HepG2 (cell line): Measurements from ENCODE around the gene INTS6L. TPM values are rescaled to one million over a fixed set of nuclear protein-coding genes. Genes with fewer than 3 reads are reported as not detected.

Experiments
- ATAC-seq: fragments of 200-7000 bp; cut with Tn5 transposase; 3 replicates; pipeline ENCODE4 v1.9.1; 2020; ENCODE audit warnings: mild to moderate bottlenecking, moderate library complexity
- BruUV-seq: library from RNA; stranded (reverse); fragments of 400-500 nt; replicated peaks from 2 replicates; lab custom pipeline; 2021; lab: Mats Ljungman, UMichigan
- CTCF ChIA-PET: fragments of 300-600 bp; formaldehyde crosslinking; extraction: SDS; loops from one replicate; lab custom pipeline; 2021; ENCODE audit warnings: low total read pairs, inconsistent platforms, low intra/inter-chr PET ratio; lab: Yijun Ruan, JAX
- POLR2A ChIA-PET: fragments of 350-600 bp; sonication (Branson Sonifier 250); formaldehyde crosslinking; loops from one replicate; lab custom pipeline; 2020; ENCODE audit warnings: antibody characterized with exemption, inconsistent platforms; lab: Yijun Ruan, JAX
- DNase-seq: peaks from one replicate; pipeline ENCODE4 v3.0.0-alpha.2; 2015; ENCODE audit warnings: low spot score
- FAIRE-seq: peaks from 3 replicates; lab custom pipeline; 2011; peaks lifted over from hg19 to GRCh38; lab: Jason Lieb, UNC
- H2AFZ ChIP-seq: one replicate; pipeline ENCODE4 v1.6.1; 2011; ENCODE audit warnings: low read length, inconsistent platforms
- H3K27ac ChIP-seq: fragments of 300-600 bp; 3 replicates; pipeline ENCODE4 v1.8.0; 2011; ENCODE audit warnings: mixed run types, mild to moderate bottlenecking, mixed read lengths, low read length, inconsistent platforms; ENCODE audit not compliant: insufficient read depth; ENCODE audit errors: extremely low read length
- H3K27me3 ChIP-seq, 2 experiments: fragments of 200-600 bp in 1 of 2; 2 replicates in 1 of 2; 3 replicates in 1 of 2; pipeline versions ENCODE4 v1.6.0 to v1.8.0; 2011; ENCODE audit warnings: low read length in 2 of 2, mild to moderate bottlenecking in 2 of 2, moderate library complexity in 2 of 2, inconsistent platforms in 1 of 2; ENCODE audit not compliant: insufficient read depth in 2 of 2, control insufficient read depth in 1 of 2
- H3K36me3 ChIP-seq, 2 experiments: fragments of 200-600 bp in 1 of 2; replicated peaks in 1 of 2; 2 replicates in 1 of 2; 3 replicates in 1 of 2; pipeline versions ENCODE4 v1.5.1 to v1.8.0; 2011; ENCODE audit warnings: low read length in 2 of 2, inconsistent platforms in 1 of 2; ENCODE audit not compliant: insufficient read depth in 2 of 2, control insufficient read depth in 1 of 2
- H3K4me1 ChIP-seq: 2 replicates; pipeline ENCODE4 v1.5.1; 2012; ENCODE audit warnings: low read length, inconsistent platforms; ENCODE audit not compliant: insufficient read depth
- H3K4me2 ChIP-seq: 2 replicates; pipeline ENCODE4 v1.6.0; 2011; ENCODE audit warnings: low read depth, low read length, inconsistent platforms
- H3K4me3 ChIP-seq, 3 experiments: fragments of 200-600 bp in 1 of 3; sonication (generic), shearing (Covaris generic) in 1 of 3; replicated peaks in 1 of 3; 2 replicates each; pipeline ENCODE4 v1.5.1; 2011 to 2016; ENCODE audit warnings: low read length in 3 of 3, inconsistent platforms in 2 of 3, low read depth in 2 of 3, mild to moderate bottlenecking in 2 of 3, control low read depth in 1 of 3, mixed read lengths in 1 of 3; ENCODE audit not compliant: insufficient read depth in 1 of 3
- H3K79me2 ChIP-seq: one replicate; pipeline ENCODE4 v1.6.1; 2011; ENCODE audit warnings: low read length, inconsistent platforms; ENCODE audit not compliant: insufficient read depth
- H3K9ac ChIP-seq: 2 replicates; pipeline ENCODE4 v1.6.0; 2011; ENCODE audit warnings: mild to moderate bottlenecking, low read depth, low read length, inconsistent platforms; ENCODE audit not compliant: insufficient read depth
- H3K9me3 ChIP-seq: 2 replicates; pipeline ENCODE4 v1.5.1; 2012; ENCODE audit warnings: mild to moderate bottlenecking, low read length
- H4K20me1 ChIP-seq: 2 replicates; pipeline ENCODE4 v1.6.0; 2011; ENCODE audit warnings: inconsistent platforms, mild to moderate bottlenecking, low read length, moderate library complexity; ENCODE audit not compliant: insufficient read depth
- GPBP1L1 ChIP-seq: sonication (generic); formaldehyde crosslinking; IDR thresholded peaks from 2 replicates; pipeline ENCODE4 v1.5.0; 2020; ENCODE audit warnings: mild to moderate bottlenecking, missing genetic modification reagents
- MEIS2 ChIP-seq: sonication (generic); formaldehyde crosslinking; IDR thresholded peaks from 2 replicates; pipeline ENCODE4 v1.9.0; 2021; ENCODE audit warnings: mild to moderate bottlenecking, missing genetic modification reagents
- POGZ ChIP-seq: sonication (generic); formaldehyde crosslinking; IDR thresholded peaks from 2 replicates; pipeline ENCODE4 v1.4.0; 2020; ENCODE audit warnings: mild to moderate bottlenecking, missing genetic modification reagents
- STAT6 ChIP-seq: sonication (generic); formaldehyde crosslinking; IDR thresholded peaks from 2 replicates; pipeline ENCODE4 v1.4.0; 2020; ENCODE audit warnings: missing genetic modification reagents, mild to moderate bottlenecking, borderline replicate concordance
- TOE1 ChIP-seq: sonication (generic); formaldehyde crosslinking; IDR thresholded peaks from 2 replicates; pipeline ENCODE4 v1.4.0; 2020; ENCODE audit warnings: mild to moderate bottlenecking, missing genetic modification reagents
- USF2 ChIP-seq, 2 experiments: sonication (generic) in 1 of 2; formaldehyde crosslinking in 1 of 2; IDR thresholded peaks; 2 replicates each; pipeline versions ENCODE4 v1.5.1 to v1.6.1; 2011 to 2020; ENCODE audit warnings: borderline replicate concordance in 1 of 2, low read depth in 1 of 2, low read length in 1 of 2, mild to moderate bottlenecking in 1 of 2, missing genetic modification reagents in 1 of 2, moderate library complexity in 1 of 2
- ZBTB37 ChIP-seq: sonication (generic); formaldehyde crosslinking; IDR thresholded peaks from 2 replicates; pipeline ENCODE4 v1.4.0; 2020; ENCODE audit warnings: mild to moderate bottlenecking, missing genetic modification reagents
- ZIK1 ChIP-seq: sonication (generic); formaldehyde crosslinking; IDR thresholded peaks from 2 replicates; pipeline ENCODE4 v1.5.0; 2020; ENCODE audit warnings: mild to moderate bottlenecking, low read depth, missing genetic modification reagents, borderline replicate concordance
- ZNF253 ChIP-seq: sonication (generic); formaldehyde crosslinking; IDR thresholded peaks from 2 replicates; pipeline ENCODE4 v1.8.0; 2022; ENCODE audit warnings: mild to moderate bottlenecking, missing genetic modification reagents, borderline replicate concordance
- ZNF513 ChIP-seq: sonication (generic); formaldehyde crosslinking; conservative IDR thresholded peaks from 2 replicates; pipeline ENCODE4 v1.5.0; 2020; ENCODE audit warnings: missing genetic modification reagents
- ZNF607 ChIP-seq: sonication (generic); formaldehyde crosslinking; IDR thresholded peaks from 2 replicates; pipeline ENCODE4 v1.5.1; 2020; ENCODE audit warnings: missing genetic modification reagents, mild to moderate bottlenecking, borderline replicate concordance
- ZNF614 ChIP-seq: IDR thresholded peaks from 2 replicates; pipeline ENCODE4 v1.6.1; 2018; ENCODE audit warnings: missing biosample characterization, missing genetic modification reagents, inconsistent platforms, borderline replicate concordance
- WGBS: methylation state at CpG from one replicate; pipeline ENCODE4 v1.1.6; 2017; ENCODE audit warnings: low lambda C conversion rate; 5-methylcytosine and 5-hydroxymethylcytosine counted together
- in situ Hi-C: cut with HindIII; loops from 2 replicates; pipeline ENCODE4 v1.10.0; 2017; ENCODE audit warnings: low pct_unique_long_range_greater_than_20kb; ENCODE audit not compliant: extremely low pct_ligation_motif_present
- intact Hi-C: fragments of 100-400 bp; cut with micrococcal nuclease; formaldehyde crosslinking; loops from one replicate; pipeline ENCODE4 v1.10.0; 2022; ENCODE audit not compliant: unreplicated experiment
- polyA plus RNA-seq, 8 experiments: library from polyadenylated mRNA; depleted of rRNA in 3 of 8; stranded (reverse) in 7 of 8; unstranded in 1 of 8; fragments of >200 nt; fragmentation: Illumina TruSeq in 4 of 8; extraction: Trizol in 4 of 8; gene quantifications; 2 replicates each; pipeline versions ENCODE4 v1.2.1 to v1.2.3, GENCODE V29; 2011 to 2016; ENCODE audit warnings: low read depth in 4 of 8, missing spikeins in 1 of 8, mixed read lengths in 1 of 8; ENCODE audit not compliant: insufficient read depth in 1 of 8
- total RNA-seq, 5 experiments: library from RNA; depleted of rRNA; stranded (reverse); fragments of >200 nt; fragmentation: Illumina TruSeq; extraction: Trizol; gene quantifications; 2 replicates each; pipeline ENCODE4 v1.2.3, GENCODE V29; 2016; ENCODE audit warnings: low read depth in 1 of 5

The INTS6L gene
- total and polyA plus RNA-seq, 2 of the 13 experiments (the other 11 are each of a cell fraction or from before 2014, with no cell fraction given): not detected

GRCh38 chrX:135497736-135498135 lies 22.7 kb upstream of the INTS6L start:
- Histone ChIP-seq H4K20me1 (no peaks in the 10 kb centered on the region), H3K4me1 (no peaks in the 10 kb centered on the region), H3K4me3 (no peak overlapping the region), H3K79me2 (no peaks in the 10 kb centered on the region), H3K9me3 (no peaks in the 10 kb centered on the region), H3K27me3 (no peaks in the 10 kb centered on the region), H3K27ac (no peak overlapping the region), H3K36me3 (no peaks in the 10 kb centered on the region), H2AFZ (no peak overlapping the region), H3K9ac (no peak overlapping the region), H3K4me2 (no peak overlapping the region)
- FAIRE-seq (no peak), DNase-seq (no peak), ATAC-seq (no peak)
- ChIA-PET POLR2A (no interaction called here), CTCF (no interaction called here)
- TF ChIP-seq STAT6 (no peak), ZIK1 (CRISPR knock-in tag) (no peak), POGZ (CRISPR knock-in tag) (no peak), ZNF253 (CRISPR knock-in tag) (no peak), ZNF607 (CRISPR knock-in tag) (no peak), ZNF614 (CRISPR knock-in tag) (no peak), GPBP1L1 (CRISPR knock-in tag) (no peak), USF2 (IDR thresholded peaks at IDR 0.05; ENCODE audit: low read depth, low read length) (no peak), USF2 (CRISPR knock-in tag; IDR thresholded peaks at IDR 0.05; ENCODE audit: borderline replicate concordance) (no peak), ZNF513 (no peak), MEIS2 (CRISPR knock-in tag) (no peak), ZBTB37 (no peak), TOE1 (CRISPR knock-in tag) (no peak)
- intact Hi-C loops: no loop called here
- WGBS: 0% methylated on average over 4 of the region's 5 CpGs
- no TSS peak for BruUV-seq
- in situ Hi-C loops: no loop called here
